Endothelial cell of umbilical vein (primary cell): Measurements from ENCODE around the gene AKT3. TPM values are rescaled to one million over a fixed set of nuclear protein-coding genes. Genes with fewer than 3 reads are reported as not detected.

Source experiments
- BruUV-seq: library from RNA; stranded (reverse); fragments of 400-500 nt; replicated peaks from 2 replicates; lab custom pipeline; 2021; lab: Mats Ljungman, UMichigan
- CTCF ChIA-PET: fragments of 300-600, 350-600 bp; sonication (Branson Sonifier 250); formaldehyde crosslinking; loops from one replicate; lab custom pipeline; 2021; ENCODE audit warnings: antibody characterized with exemption, inconsistent platforms; lab: Charles Lee
- POLR2A ChIA-PET: fragments of 300-600, 350-600 bp; sonication (Branson Sonifier 250); formaldehyde crosslinking; loops from one replicate; lab custom pipeline; 2021; ENCODE audit warnings: antibody characterized with exemption, inconsistent platforms; lab: Charles Lee
- DNase-seq: peaks from one replicate; pipeline ENCODE4 v3.0.0-alpha.2; 2011; ENCODE audit warnings: low read depth, low spot score
- FAIRE-seq: peaks from 2 replicates; lab custom pipeline; 2011; peaks lifted over from hg19 to GRCh38; lab: Jason Lieb, UNC
- H2AFZ ChIP-seq: 2 replicates; pipeline ENCODE4 v1.6.0; 2012; ENCODE audit warnings: low read depth, low read length, control low read depth, inconsistent platforms
- H3K27ac ChIP-seq: 2 replicates; pipeline ENCODE4 v1.5.1; 2011; ENCODE audit warnings: low read depth, mild to moderate bottlenecking, control low read depth, low read length, moderate library complexity; ENCODE audit not compliant: insufficient read depth
- H3K27me3 ChIP-seq, 2 experiments: 2 replicates each; pipeline versions ENCODE4 v1.6.0 to v1.6.1; 2011; ENCODE audit warnings: low read length in 2 of 2, mixed read lengths in 1 of 2; ENCODE audit not compliant: control insufficient read depth in 2 of 2, insufficient read depth in 2 of 2
- H3K36me3 ChIP-seq, 2 experiments: 2 replicates in 1 of 2; 3 replicates in 1 of 2; pipeline ENCODE4 v1.5.1; 2011; ENCODE audit warnings: low read length in 2 of 2, mild to moderate bottlenecking in 1 of 2, moderate library complexity in 1 of 2; ENCODE audit not compliant: control insufficient read depth in 2 of 2, insufficient read depth in 2 of 2; ENCODE audit errors: extremely low read depth in 1 of 2
- H3K4me1 ChIP-seq: 3 replicates; pipeline ENCODE4 v1.5.1; 2011; ENCODE audit warnings: mild to moderate bottlenecking, low read length; ENCODE audit not compliant: control insufficient read depth, insufficient read depth; ENCODE audit errors: extremely low read depth
- H3K4me2 ChIP-seq: 2 replicates; pipeline ENCODE4 v1.6.1; 2011; ENCODE audit warnings: low read length, control low read depth, mixed read lengths; ENCODE audit not compliant: insufficient read depth
- H3K4me3 ChIP-seq, 3 experiments: fragments of 200-600 bp in 1 of 3; sonication (generic), shearing (Covaris generic) in 1 of 3; replicated peaks in 1 of 3; 2 replicates each; pipeline ENCODE4 v1.5.1; 2011 to 2016; ENCODE audit warnings: control low read depth in 3 of 3, low read length in 3 of 3, mild to moderate bottlenecking in 2 of 3, inconsistent platforms in 1 of 3, low read depth in 1 of 3, moderate library complexity in 1 of 3; ENCODE audit not compliant: insufficient read depth in 1 of 3
- H3K79me2 ChIP-seq: 2 replicates; pipeline ENCODE4 v1.6.0; 2012; ENCODE audit warnings: low read length, inconsistent platforms; ENCODE audit not compliant: control insufficient read depth, insufficient read depth
- H3K9ac ChIP-seq: replicated peaks from 2 replicates; pipeline ENCODE3; 2011; ENCODE audit warnings: low read length, control low read depth; ENCODE audit not compliant: insufficient read depth; ENCODE audit errors: extremely low read depth
- H3K9me1 ChIP-seq: replicated peaks from 3 replicates; pipeline ENCODE4 v1.6.0; 2011; ENCODE audit warnings: mild to moderate bottlenecking, low read length; ENCODE audit not compliant: control insufficient read depth, insufficient read depth; ENCODE audit errors: extremely low read depth
- H3K9me3 ChIP-seq: replicated peaks from 2 replicates; pipeline ENCODE4 v1.5.1; 2012; ENCODE audit warnings: low read length, inconsistent platforms; ENCODE audit not compliant: control insufficient read depth, insufficient read depth
- H4K20me1 ChIP-seq: replicated peaks from 2 replicates; pipeline ENCODE3; 2011; ENCODE audit warnings: mild to moderate bottlenecking, low read length; ENCODE audit not compliant: control insufficient read depth, insufficient read depth; ENCODE audit errors: extremely low read depth
- CTCF ChIP-seq, 2 donors: IDR thresholded peaks; 1 replicate in 1 of 2; 2 replicates in 1 of 2; pipeline ENCODE4 v1.5.1; 2011; ENCODE audit warnings: low read length in 2 of 2, mild to moderate bottlenecking in 2 of 2, moderate library complexity in 2 of 2, control low read depth in 1 of 2, inconsistent platforms in 1 of 2, low read depth in 1 of 2; ENCODE audit not compliant: insufficient read depth in 1 of 2; ENCODE audit errors: extremely low read depth in 1 of 2
- EZH2 ChIP-seq: IDR thresholded peaks from 2 replicates; pipeline ENCODE4 v1.6.1; 2012; ENCODE audit warnings: borderline replicate concordance, low read depth, mild to moderate bottlenecking, moderate library complexity, low read length, inconsistent platforms; ENCODE audit not compliant: severe bottlenecking
- FOS ChIP-seq: IDR thresholded peaks from 2 replicates; pipeline ENCODE4 v1.6.1; 2011; ENCODE audit warnings: mild to moderate bottlenecking, low read length, moderate library complexity, borderline replicate concordance; ENCODE audit not compliant: insufficient read depth
- GATA2 ChIP-seq: IDR thresholded peaks from 2 replicates; pipeline ENCODE4 v1.7.0; 2011; ENCODE audit warnings: low read depth, mild to moderate bottlenecking, moderate library complexity, mixed read lengths, low read length; ENCODE audit not compliant: insufficient read length, insufficient read depth
- JUN ChIP-seq: IDR thresholded peaks from 2 replicates; pipeline ENCODE4 v1.6.1; 2011; ENCODE audit warnings: borderline replicate concordance, low read depth; ENCODE audit not compliant: insufficient read length, insufficient read depth
- MYC ChIP-seq: IDR thresholded peaks from one replicate; pipeline ENCODE4 v1.6.1; 2011; ENCODE audit warnings: mild to moderate bottlenecking, low read depth, low read length
- POLR2A ChIP-seq: IDR thresholded peaks from 2 replicates; pipeline ENCODE4 v1.6.1; 2012; ENCODE audit warnings: low read depth, mild to moderate bottlenecking, control low read depth, low read length
- POLR2AphosphoS5 ChIP-seq: IDR thresholded peaks from 2 replicates; pipeline ENCODE4 v1.6.1; 2012; ENCODE audit warnings: low read depth, mild to moderate bottlenecking, control low read depth, low read length, moderate library complexity; ENCODE audit not compliant: insufficient read depth
- dilution Hi-C: fragments of 300-500 bp; cut with MboI; formaldehyde crosslinking; loops from one replicate; pipeline ENCODE4 v1.15.0; 2019; ENCODE audit warnings: low sequenced_read_pairs; ENCODE audit not compliant: extremely low pct_ligation_motif_present
- intact Hi-C: fragments of 100-400 bp; cut with micrococcal nuclease; formaldehyde crosslinking; loops from one replicate; pipeline ENCODE4 v1.10.0; 2022
- polyA plus RNA-seq, 4 experiments: library from polyadenylated mRNA; depleted of rRNA in 3 of 4; stranded (reverse) in 3 of 4; unstranded in 1 of 4; fragments of >200 nt; gene quantifications; 2 replicates each; pipeline versions ENCODE4 v1.2.1 to v1.2.3, GENCODE V29; 2011 to 2012; ENCODE audit warnings: missing spikeins in 1 of 4
- total RNA-seq: library from RNA; stranded (reverse); gene quantifications from 2 replicates; pipeline ENCODE4 v1.2.3, GENCODE V29; 2021
- TF ChIP-seq, protein P1 (sequence below): IDR thresholded peaks from 2 replicates; pipeline ENCODE4 v1.6.1; 2011; ENCODE audit not compliant: insufficient read depth, insufficient read length

AKT3 gene
- total and polyA plus RNA-seq, 2 donors (not counting 3 experiments of a cell fraction or from before 2014, with no cell fraction given) = 20.6 to 97.1 TPM

GRCh38 chr1:243621973-243622372, 228.1 kb downstream of the AKT3 start:
- BruUV-seq = no TSS peak
- dilution Hi-C loops = no loop called here

More at GRCh38 chr1:243621973-243622372, 228.1 kb downstream of the AKT3 start:
- TF ChIP-seq GATA2 (no peak), JUN (no peak), POLR2A (no peak), FOS (no peak), POLR2AphosphoS5 (no peak), MYC (no peak), CTCF (IDR thresholded peaks at IDR 0.05; ENCODE audit: extremely low read depth in 1 of 2, insufficient read depth in 1 of 2, low read depth in 1 of 2, low read length in 2 of 2) (no peak), EZH2 (no peak)
- TF ChIP-seq, protein P1, sequence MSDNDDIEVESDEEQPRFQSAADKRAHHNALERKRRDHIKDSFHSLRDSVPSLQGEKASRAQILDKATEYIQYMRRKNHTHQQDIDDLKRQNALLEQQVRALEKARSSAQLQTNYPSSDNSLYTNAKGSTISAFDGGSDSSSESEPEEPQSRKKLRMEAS = no peak
- POLR2A ChIA-PET = no interaction called here
- Histone ChIP-seq H3K4me2 (no peak overlapping the region), H3K36me3 (peaks cover 0 to 2% of the 10 kb centered on the region in 2 experiments), H2AFZ (no peak overlapping the region), H3K27me3 (no peaks in the 10 kb centered on the region), H3K4me3 (no peak overlapping the region), H3K9me1 (no peaks in the 10 kb centered on the region), H3K27ac (no peak overlapping the region), H3K4me1 (no peaks in the 10 kb centered on the region), H3K79me2 (no peaks in the 10 kb centered on the region), H4K20me1 (no peaks in the 10 kb centered on the region), H3K9me3 (no peaks in the 10 kb centered on the region), H3K9ac (no peak overlapping the region)
- FAIRE-seq = no peak
- CTCF ChIA-PET = no interaction called here
- DNase-seq = no peak
- intact Hi-C loops = no loop called here
